ENCODE measurements around the gene CSNK1D.

Gene CSNK1D

DNA sequence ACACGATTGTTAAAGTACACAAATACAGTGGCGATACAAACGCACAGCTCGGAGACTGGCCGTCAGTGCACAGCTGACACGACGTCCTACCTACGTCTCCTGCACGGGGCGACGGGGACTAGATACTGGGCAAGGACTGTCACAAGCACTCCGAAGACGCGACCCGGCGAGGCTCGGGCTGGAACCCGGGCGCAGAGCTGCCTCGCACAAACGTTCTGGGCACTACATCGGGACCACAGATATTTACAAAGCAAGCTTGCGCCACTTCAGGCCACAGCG lies 30.9 kb downstream of the CSNK1D start:
- H3K27me3 ChIP-seq (ENCODE audit: insufficient read depth, low read length, poor library complexity, severe bottlenecking) = no peaks in the 10 kb centered on the region
- no peak overlapping the region for H3K4me2 ChIP-seq (ENCODE audit: low read depth, low read length, poor library complexity, severe bottlenecking)
- H3K4me1 ChIP-seq (ENCODE audit: insufficient read depth, low read length, poor library complexity, severe bottlenecking) = peaks cover 7% of the 10 kb centered on the region
- no peaks in the 10 kb centered on the region for H3K9me3 ChIP-seq (ENCODE audit: insufficient read depth, low read depth, low read length)
- H4K20me1 ChIP-seq (ENCODE audit: insufficient read depth, low read length, poor library complexity, severe bottlenecking) = peaks cover 91% of the 10 kb centered on the region
- H2AFZ ChIP-seq (ENCODE audit: low read length) = no peak overlapping the region
- peaks cover 60% of the 10 kb centered on the region; the same call in 1 of the 2 replicates for H3K79me2 ChIP-seq (ENCODE audit: insufficient read depth, low read length)
- peaks cover 73% of the 10 kb centered on the region; the same call in 1 of the 2 replicates for H3K36me3 ChIP-seq (ENCODE audit: insufficient read depth, low read length)
- no peak overlapping the region for H3K9ac ChIP-seq (ENCODE audit: low read depth, low read length, poor library complexity, severe bottlenecking)
- no peak overlapping the region for H3K4me3 ChIP-seq (ENCODE audit: low read length, poor library complexity, severe bottlenecking)
- no peaks in the 10 kb centered on the region for H3F3A ChIP-seq (ENCODE audit: low read depth)
- no peak for TF ChIP-seq EZH2phosphoT487 (IDR thresholded peaks at IDR 0.05; ENCODE audit: borderline replicate concordance)
- TF ChIP-seq, protein P1, sequence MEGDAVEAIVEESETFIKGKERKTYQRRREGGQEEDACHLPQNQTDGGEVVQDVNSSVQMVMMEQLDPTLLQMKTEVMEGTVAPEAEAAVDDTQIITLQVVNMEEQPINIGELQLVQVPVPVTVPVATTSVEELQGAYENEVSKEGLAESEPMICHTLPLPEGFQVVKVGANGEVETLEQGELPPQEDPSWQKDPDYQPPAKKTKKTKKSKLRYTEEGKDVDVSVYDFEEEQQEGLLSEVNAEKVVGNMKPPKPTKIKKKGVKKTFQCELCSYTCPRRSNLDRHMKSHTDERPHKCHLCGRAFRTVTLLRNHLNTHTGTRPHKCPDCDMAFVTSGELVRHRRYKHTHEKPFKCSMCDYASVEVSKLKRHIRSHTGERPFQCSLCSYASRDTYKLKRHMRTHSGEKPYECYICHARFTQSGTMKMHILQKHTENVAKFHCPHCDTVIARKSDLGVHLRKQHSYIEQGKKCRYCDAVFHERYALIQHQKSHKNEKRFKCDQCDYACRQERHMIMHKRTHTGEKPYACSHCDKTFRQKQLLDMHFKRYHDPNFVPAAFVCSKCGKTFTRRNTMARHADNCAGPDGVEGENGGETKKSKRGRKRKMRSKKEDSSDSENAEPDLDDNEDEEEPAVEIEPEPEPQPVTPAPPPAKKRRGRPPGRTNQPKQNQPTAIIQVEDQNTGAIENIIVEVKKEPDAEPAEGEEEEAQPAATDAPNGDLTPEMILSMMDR (conservative IDR thresholded peaks at IDR 0.05; ENCODE audit: low read length) = no peak
- H3K9me2 ChIP-seq (replicated peaks; ENCODE audit: low read depth, low read length) = no peaks in the 10 kb centered on the region

DNA sequence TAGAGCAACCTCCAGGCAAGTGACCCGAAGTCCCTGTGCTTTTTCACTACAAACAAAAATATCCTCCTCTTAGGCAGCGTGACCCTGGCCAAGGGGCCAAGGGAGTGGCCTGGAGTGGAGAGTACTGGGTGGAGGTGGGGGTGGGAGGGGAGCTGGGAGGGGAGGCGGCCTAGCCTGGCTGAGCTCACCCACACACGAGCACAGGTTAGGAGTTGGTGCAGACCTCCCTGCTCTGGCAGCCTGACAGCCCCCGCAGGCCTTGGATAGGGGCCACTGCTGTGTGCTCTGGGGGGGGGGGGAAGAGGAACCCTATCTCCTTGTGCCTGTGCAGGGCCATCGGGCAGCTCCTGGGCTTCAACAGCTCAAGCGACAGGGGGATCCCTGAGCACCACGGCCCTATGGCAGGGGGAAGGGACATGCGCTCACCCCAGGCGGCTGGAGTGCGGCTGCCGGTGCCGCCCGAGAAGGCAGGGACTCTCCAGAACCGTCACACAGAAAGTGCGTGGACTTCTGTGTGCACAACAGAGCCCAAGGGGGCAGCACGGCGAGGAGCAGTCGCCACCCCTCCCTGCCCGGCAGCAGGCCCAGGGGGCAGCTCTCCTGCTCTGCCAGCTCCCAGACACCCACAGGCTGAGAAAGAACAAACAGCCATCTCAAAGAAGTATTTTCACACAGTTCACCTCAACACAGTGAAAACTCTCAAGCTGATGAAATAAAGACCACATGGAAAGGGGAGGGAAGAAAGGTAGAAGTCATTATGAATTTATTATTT lies 31.4 kb downstream of the CSNK1D start:
- Histone ChIP-seq H3F3A (ENCODE audit: low read depth) (no peaks in the 10 kb centered on the region), H2AFZ (ENCODE audit: low read length) (no peak overlapping the region), H3K9ac (ENCODE audit: low read depth, low read length, poor library complexity, severe bottlenecking) (no peak overlapping the region), H3K4me2 (ENCODE audit: low read depth, low read length, poor library complexity, severe bottlenecking) (no peak overlapping the region), H3K4me1 (ENCODE audit: insufficient read depth, low read length, poor library complexity, severe bottlenecking) (peaks cover 4% of the 10 kb centered on the region), H4K20me1 (ENCODE audit: insufficient read depth, low read length, poor library complexity, severe bottlenecking) (peaks cover 91% of the 10 kb centered on the region), H3K79me2 (ENCODE audit: insufficient read depth, low read length) (peaks cover 61% of the 10 kb centered on the region; the same call in 1 of the 2 replicates), H3K27me3 (ENCODE audit: insufficient read depth, low read length, poor library complexity, severe bottlenecking) (no peaks in the 10 kb centered on the region), H3K9me3 (ENCODE audit: insufficient read depth, low read depth, low read length) (no peaks in the 10 kb centered on the region), H3K9me2 (replicated peaks; ENCODE audit: low read depth, low read length) (no peaks in the 10 kb centered on the region), H3K4me3 (ENCODE audit: low read length, poor library complexity, severe bottlenecking) (no peak overlapping the region), H3K36me3 (ENCODE audit: insufficient read depth, low read length) (peaks cover 73% of the 10 kb centered on the region; the same call in 1 of the 2 replicates)
- TF ChIP-seq, protein P1 (conservative IDR thresholded peaks at IDR 0.05; ENCODE audit: low read length) = no peak
- no peak for TF ChIP-seq EZH2phosphoT487 (IDR thresholded peaks at IDR 0.05; ENCODE audit: borderline replicate concordance)

GRCh38 chr17:82241183-82241925 lies 32.1 kb downstream of the CSNK1D start:
- H3K36me3 ChIP-seq (ENCODE audit: insufficient read depth, low read length) = peaks cover 73% of the 10 kb centered on the region; the same call in 1 of the 2 replicates

More at GRCh38 chr17:82241183-82241925, 32.1 kb downstream of the CSNK1D start:
- H3K4me2 ChIP-seq (ENCODE audit: low read depth, low read length, poor library complexity, severe bottlenecking) = no peak overlapping the region
- no peaks in the 10 kb centered on the region for H3K9me2 ChIP-seq (replicated peaks; ENCODE audit: low read depth, low read length)
- H4K20me1 ChIP-seq (ENCODE audit: insufficient read depth, low read length, poor library complexity, severe bottlenecking) = peaks cover 92% of the 10 kb centered on the region
- H3F3A ChIP-seq (ENCODE audit: low read depth) = no peaks in the 10 kb centered on the region
- H3K9ac ChIP-seq (ENCODE audit: low read depth, low read length, poor library complexity, severe bottlenecking) = no peak overlapping the region
- no peak overlapping the region for H3K4me3 ChIP-seq (ENCODE audit: low read length, poor library complexity, severe bottlenecking)
- no peaks in the 10 kb centered on the region for H3K9me3 ChIP-seq (ENCODE audit: insufficient read depth, low read depth, low read length)
- peaks cover 63% of the 10 kb centered on the region; the same call in 1 of the 2 replicates for H3K79me2 ChIP-seq (ENCODE audit: insufficient read depth, low read length)
- TF ChIP-seq EZH2phosphoT487 (IDR thresholded peaks at IDR 0.05; ENCODE audit: borderline replicate concordance) = no peak
- TF ChIP-seq, protein P1 (conservative IDR thresholded peaks at IDR 0.05; ENCODE audit: low read length) = no peak
- no peak overlapping the region for H2AFZ ChIP-seq (ENCODE audit: low read length)
- no peaks in the 10 kb centered on the region for H3K27me3 ChIP-seq (ENCODE audit: insufficient read depth, low read length, poor library complexity, severe bottlenecking)
- H3K4me1 ChIP-seq (ENCODE audit: insufficient read depth, low read length, poor library complexity, severe bottlenecking) = no peaks in the 10 kb centered on the region
